GM19468 (cell line): ENCODE results near the gene SLC44A3.

Experiments used
- ATAC-seq: cut with Tn5 transposase; IDR thresholded peaks from one replicate; pipeline ENCODE4 v1.9.1; 2021; ENCODE audit warnings: mild to moderate bottlenecking, moderate library complexity, moderate number of reproducible peaks; ENCODE audit not compliant: unreplicated experiment; ENCODE audit errors: extremely low read depth

The SLC44A3 gene

DNA sequence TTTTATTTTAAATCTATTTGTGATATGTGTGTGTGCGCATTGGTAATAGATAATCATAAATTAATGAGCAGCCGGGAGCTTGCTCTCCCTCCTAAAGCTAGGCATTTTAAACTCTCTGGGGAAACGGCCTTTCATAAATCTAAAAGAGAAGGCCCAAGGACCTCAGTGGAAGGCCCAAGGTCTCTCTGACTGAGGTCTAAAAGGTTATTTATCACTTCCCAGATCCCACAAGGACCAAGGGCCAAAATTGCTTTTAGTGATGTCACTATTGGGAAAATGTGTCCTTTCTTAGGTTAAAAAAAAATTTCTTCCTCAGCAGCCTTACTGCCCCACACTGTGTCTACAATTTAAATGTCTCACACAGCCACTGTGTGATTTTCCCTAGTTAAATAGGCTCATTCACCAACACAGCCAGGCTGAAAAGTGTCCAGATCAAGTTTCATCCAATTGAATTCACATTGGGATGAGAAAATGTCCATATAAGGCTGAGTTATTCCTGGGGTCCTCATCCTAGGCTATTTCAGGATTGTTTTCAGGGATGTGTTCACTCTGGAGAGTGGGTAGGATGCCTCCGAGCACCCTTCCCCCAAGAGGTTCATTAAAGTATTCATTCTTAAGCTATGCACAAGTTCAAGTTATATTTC is 46.1 kb downstream of the SLC44A3 start:
- ATAC-seq: no peak

DNA sequence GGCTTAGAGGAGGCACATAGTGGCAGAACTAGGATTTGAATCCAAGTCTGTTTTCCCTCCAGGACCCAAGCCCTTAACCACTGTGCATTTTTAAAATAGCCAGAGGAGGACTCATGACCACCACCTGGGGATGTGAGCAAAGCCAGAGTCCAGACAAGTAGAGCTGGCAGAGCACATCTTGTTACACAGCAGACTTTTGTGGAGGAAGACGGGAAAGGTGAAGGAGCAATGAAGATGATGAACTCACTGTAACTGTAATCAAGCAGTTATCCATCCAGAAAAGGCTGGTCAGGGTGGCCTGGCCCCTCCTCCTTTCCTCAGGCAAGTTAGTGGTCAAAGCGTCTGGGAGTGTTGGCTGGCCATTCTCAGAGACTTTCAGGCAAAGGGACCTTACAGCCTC is 50.9 kb downstream of the SLC44A3 start:
- ATAC-seq: no peak

DNA sequence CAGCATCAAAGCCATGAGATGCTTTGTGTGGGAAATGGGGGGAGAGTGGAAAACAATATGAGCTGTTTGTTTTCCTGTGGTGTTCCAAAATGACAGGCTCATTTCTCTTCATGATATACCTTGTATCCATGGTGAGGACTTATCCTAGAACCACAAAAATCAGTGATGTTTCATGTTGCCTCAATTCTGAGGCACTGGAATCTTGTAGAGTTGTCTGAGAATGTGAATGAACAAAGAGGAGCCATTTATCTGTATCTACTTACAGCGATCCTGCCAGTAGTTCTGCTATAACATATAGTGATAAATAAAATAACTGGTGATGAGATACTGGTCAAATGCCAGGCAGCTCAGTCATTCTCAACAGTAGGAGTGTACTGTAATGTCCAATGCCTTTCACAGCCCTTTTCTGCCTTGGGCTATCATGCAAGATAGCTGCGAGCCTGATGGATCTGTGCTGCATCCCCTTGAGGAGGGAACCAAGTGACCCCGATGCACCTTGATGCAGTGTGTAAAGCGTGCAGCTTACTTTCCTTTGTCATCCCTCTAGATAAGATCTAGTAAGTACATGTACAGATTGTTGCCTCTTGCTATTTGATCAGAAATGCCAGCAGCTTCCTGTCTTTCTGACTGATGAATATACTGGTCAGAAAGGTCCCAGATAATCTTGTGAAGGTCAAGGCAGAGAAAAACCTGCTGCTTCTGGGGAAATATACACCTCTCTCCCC is 52.8 kb downstream of the SLC44A3 start:
- ATAC-seq: no peak

DNA sequence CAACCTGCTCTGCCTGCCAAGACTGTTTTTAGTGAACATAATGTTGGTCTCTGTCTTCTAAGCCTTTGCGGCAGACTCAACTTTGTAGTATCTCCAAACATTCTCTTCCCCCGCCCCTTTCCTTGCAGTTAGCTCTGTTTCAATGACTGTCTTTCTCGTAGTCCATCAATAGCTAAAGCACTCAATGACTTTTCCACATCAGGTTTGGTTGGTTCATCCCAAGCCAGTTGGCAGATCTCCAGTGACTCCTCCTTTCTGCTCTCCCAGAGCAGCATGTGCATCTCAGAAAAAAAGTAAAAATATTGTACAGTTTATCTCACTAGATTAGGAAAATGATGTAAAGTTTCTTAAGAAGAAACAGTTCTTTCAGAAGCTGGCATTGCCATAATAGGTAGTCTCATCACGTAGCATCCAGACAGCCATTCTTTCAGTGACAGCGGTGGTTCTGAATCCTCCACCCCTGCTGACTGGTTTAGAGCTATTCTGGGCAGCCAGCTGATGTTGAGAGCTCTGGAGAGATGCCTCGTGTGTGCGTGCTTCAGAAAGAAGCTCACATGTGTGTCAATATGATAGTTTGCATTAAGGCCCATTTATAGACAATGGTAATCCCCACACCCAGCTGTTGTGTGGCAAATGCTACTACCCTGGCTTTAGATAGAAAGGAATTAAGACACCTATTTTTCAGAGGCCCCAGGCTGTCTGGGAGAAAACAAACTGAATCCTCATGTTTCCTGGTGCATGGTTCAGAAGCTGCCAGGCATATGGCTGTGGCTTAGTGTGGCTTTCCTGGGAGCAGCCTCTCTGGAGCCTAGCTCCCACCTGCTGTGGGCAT is 53.6 kb downstream of the SLC44A3 start:
- peak; percentile 45 for ATAC-seq

DNA sequence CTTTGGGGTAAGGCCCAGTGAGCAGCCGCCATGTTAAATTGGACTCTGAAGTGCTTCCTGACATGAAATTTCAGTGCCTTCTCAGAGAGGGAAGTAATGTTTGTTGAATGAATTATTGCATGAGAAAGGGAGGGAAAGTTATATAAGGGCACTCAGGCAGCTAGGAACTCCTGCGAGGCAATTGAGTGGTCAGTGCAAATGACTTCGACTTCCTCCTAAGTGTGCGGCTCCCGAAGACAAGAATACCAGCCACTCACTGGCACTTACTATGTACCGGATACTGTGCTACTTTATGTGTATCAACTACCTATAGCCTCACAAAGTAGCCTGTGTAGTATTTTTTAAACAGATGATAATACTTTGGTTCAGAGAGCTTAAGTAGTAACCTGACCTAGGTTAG is 54.3 kb downstream of the SLC44A3 start:
- ATAC-seq: no peak

DNA sequence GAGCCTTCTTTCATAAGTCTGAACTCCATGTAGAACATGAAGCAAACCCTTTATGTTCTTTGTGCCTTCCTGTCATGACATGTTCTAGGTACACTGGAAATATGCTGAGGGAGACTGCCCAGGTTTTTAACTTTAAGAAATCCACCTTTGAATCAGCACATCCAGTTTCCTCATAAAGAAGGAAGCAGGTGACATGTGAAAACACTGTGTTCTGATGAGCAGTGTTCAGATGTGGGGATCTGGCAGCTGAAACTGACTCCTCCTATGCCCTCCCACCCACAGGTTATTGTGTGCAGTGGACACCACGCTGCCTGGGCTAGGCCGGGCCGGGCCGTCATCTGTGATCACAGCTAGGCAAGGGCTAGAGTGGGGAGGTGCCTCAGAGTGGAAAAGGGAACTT is 55.6 kb downstream of the SLC44A3 start:
- ATAC-seq: no peak

DNA sequence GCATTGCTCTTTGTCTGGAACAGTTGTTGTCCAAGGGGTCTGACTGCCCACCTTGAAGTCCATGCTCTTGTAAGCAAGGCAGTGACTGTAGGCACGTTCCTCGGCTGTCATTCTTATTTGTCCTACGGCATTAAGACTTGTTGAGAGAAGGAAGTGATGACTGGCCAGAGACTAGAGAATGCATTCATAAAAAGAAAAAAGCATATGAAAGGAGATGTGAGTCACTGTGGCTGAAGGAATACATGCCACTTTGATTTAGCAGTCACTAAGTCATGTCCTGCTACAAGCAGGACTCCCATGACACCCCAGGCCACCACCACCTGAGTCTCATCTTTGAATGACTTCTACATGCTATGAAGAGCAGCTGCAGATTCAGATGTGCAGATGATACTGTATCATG is 56.2 kb downstream of the SLC44A3 start:
- ATAC-seq: no peak

DNA sequence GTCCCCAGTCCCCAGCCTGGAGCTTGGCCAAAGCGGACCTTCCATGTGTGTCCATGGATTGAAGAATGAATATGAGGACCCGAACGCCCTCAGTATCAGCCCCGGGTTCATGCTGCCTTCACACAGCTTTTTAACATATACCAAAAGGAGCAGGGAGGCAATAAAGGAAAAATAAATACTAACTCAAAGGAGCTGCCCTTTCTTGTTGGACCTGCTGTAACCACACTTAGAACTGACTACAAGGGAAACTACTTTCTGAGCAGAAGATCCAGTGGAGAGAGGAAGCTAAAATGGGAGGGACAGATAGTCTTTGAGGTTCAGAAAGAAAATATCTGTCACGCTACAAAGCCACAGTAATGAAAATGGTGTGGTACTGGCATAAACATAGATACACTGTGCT is 58.2 kb downstream of the SLC44A3 start:
- ATAC-seq: no peak

DNA sequence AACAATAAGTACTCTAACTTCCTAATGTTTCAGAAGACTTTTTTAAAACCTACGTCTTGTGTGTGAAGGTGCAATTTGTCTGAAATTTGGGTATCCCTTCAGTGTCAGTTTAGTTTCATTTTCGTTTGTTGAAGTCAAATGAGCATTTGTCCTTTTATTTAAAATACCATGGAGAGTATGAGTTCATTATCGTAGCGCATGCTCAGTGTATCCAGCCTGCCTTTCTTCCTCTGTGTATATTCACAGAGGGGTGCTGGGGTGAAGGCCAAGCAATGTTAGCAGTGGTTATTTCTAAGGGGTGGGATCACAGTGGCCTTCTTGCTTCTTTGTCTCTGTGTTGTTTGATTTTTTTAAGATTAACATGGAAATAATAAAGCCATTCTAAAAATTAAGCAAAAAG is 63.5 kb downstream of the SLC44A3 start:
- ATAC-seq: no peak

DNA sequence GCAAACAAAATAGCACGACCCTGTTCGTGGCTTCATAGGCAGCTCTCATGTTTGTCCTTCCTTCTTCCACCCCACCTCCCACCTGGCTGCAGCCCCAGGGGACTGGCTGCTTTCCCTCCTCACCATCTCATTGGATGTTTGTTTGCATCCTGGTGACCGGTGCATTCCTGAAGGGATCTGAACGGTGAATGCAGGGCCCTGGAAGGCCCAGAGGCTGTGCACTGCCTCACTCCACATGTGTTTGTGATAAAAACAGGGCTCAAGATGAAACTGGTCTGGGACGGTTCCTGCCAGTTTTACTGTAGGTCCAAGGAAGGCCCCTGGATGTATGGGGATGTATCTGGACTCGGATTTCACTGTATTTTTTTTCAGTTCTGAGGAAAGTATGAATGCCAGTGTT is 63.9 kb downstream of the SLC44A3 start:
- no peak for ATAC-seq

DNA sequence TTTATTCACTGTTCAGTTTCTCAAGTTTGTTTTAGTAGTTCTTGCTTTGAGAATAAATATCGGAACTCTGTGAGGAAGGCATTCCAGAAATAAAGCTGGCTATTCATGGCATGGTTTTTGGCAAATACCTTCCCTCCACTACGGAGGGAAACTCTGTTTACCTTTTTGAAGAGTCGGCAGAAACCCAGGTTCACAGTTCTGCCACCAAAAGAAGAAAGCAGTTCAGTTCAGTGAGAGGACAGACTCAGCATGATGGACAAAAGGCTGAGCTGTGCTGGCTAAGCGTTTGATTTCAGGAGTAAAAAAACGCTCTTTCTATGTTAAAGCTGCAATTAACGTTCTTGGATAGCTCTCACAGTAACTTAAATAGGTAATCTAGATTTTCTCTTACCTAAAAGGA is 64.3 kb downstream of the SLC44A3 start:
- no peak for ATAC-seq

DNA sequence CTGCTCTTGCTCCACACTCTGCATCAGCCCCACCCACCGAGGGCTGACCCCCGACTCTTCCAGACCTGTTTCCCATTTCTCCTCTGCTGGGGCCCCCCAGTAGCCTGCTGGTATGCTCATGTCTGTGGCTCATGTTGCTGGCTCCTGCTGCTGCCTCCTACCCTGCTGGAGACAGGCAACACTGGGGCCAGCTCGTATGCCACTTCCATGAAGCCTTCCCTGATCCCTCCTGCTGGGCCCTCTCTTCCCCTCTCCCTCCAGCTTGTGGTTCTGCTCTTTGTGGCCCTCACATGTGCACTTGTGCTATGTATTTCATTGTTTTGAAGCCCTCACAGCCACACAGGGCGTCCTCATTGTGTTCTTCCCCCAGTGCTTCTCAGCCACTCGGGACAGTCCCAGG is 66.2 kb downstream of the SLC44A3 start:
- ATAC-seq: no peak

DNA sequence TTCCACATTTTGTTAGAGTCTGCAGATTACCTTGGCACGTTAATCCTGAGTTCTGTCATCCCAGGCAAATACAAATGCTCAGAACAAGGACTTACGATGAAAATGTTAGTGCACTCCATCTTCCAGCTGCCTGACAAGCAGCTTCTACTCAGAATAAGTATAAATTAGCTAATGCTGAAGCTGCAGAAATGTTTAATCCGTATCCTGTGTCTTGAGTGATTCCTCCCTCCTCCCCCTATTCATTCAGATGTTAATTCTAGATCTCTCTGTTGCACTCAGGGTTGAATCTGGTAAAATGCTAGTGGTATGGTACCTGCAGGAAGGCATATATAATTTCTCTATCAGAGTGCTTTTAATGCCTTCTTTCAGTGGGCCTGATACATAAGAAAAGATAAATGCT is 66.9 kb downstream of the SLC44A3 start:
- no peak for ATAC-seq

DNA sequence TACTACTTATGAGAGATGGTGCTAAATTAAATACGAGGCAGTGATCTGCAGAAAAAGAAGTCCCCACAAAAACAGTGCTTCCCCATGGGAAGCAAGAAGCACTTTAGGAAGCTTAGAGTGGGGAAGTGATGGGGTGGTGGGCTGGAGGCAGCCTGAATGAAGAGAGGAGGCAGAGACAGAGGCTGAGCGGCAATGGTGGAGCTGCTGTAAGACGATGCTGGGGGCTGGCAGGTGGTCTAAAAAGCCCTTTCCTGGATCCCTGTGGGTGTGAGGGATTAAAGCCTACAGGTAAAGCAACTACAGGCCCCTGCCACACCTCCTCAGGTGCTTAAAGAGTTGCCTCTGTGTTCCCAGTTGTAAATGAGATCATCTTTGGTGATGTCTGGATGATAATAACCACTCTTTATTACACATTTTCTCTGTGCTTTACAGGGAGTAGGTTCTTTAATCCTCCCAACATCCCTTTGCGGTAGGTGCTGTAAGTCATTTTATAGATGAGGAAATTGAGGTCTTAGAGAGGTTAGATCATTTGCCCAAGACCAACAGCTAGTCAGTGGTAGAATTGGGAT is 67.5 kb downstream of the SLC44A3 start:
- no peak for ATAC-seq

DNA sequence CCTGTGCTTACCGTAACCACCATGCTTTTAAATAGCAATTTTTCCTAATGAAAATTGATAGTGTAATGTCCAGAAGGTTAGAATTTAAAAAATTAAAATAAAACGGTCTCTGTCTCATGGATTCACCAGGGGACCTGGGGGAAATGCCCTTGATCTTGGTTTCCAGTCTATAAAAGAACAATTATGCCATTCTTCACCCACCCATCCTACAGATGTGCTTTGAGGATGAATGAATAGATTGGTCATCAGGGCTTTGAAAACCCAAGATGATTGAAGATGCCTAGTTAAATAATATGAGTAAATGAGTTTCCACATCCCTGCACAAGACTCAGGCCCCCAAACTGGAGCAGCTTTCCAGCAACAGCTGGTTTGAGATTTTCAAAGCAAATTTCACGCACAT is 68.0 kb downstream of the SLC44A3 start:
- no peak for ATAC-seq

DNA sequence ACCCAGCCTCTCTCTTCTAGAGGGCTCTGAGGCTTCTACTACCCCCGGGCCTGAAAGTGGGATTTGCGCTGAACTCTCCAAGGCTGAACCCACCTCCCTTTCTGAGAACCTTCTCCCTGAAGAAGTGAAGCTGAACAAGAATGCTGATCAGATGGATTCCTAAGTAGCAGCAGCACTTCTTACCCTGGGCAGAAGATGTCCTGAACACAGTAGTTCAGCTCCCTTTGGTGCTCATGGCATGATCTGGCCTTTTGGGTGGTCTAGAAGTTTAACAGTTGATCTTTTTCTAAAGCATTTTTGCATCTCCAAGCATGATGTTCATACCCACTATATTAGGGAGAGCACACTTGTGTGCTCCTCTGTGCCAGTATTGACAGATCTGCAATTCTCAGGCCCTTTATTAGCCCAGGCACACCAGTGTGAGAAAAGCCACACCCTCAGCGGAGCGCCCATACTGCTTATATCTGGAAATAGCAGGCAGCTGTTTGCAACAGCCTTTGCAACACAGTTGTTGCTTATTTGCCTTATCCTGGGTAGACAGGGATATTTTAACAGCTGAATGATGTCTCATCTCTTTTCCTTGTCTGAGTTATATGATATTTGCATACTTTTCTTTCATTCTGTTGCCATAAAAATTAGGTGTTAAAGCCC is 72.6 kb downstream of the SLC44A3 start:
- ATAC-seq: no peak

DNA sequence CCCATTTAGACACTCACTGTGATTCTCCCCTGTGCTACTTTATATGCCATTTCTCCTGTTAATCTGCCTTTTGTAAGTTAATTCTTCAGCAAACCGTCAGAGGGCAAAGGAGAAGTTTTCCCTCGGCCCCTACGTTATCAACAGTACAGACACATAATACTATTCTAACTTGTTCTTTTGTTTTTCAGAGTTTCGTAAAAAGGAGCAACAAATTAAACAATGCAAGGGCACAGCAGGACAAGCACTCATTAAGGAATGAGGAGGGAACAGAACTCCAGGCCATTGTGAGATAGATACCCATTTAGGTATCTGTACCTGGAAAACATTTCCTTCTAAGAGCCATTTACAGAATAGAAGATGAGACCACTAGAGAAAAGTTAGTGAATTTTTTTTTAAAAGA is 74.5 kb downstream of the SLC44A3 start:
- ATAC-seq: no peak

DNA sequence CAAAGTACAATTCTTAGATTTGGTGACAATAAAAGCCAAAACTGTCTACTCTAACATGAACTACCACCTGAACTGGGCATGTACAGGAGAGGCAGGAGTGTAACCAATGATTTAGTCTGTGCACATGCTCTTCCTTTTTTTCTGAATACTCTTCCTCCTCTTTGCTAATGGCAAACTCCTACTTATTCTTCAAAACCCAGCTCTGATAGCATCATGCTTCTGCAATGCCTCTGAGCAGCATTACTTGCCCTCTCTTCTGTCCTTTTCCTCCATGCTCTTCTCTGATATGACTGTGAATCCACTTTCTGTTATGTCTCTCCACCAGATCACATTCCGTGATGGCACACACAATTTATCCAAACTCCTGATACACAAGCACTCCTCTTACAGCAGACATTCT is 75.4 kb downstream of the SLC44A3 start:
- ATAC-seq: no peak

DNA sequence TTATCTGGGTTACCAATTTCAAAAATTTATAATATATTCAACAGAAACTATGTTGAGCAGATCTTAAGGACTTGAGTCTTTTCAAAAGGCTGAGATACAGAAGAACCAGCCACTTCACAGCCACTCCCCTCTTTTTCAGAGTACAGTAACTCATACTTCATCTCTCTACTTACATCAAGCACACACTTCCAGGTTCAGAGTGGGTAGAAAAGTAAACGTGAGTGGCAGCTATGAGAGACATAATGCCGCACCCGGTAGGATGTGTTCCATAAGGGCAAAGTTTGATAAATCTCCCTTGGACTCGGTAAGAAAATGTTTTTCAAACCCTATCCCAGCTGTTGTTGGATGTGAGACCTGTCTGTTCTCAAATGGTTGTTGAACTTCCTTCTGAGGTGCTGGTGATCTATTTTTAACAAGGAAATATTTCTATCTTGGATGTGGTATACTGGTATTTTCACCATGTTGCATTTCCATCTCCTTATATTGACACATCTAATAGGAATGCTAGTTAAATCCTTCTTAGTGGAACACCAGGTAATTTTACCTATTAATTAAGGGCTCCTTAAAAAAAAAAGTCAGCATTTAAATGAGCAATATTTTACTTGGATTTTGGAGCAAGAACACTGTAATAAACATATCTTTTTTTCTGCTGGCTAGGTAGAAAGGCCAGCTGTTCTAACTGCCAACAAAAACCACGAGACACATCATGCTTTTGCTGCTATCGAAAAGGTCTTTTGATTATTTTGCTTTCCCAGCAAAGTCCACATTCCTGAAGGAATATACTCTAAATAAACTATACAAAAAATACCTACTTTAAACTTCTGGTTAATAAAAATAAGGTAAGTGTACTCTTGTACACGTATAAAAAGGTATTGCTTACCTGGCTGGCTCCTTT is 78.6 kb downstream of the SLC44A3 start:
- no peak for ATAC-seq

DNA sequence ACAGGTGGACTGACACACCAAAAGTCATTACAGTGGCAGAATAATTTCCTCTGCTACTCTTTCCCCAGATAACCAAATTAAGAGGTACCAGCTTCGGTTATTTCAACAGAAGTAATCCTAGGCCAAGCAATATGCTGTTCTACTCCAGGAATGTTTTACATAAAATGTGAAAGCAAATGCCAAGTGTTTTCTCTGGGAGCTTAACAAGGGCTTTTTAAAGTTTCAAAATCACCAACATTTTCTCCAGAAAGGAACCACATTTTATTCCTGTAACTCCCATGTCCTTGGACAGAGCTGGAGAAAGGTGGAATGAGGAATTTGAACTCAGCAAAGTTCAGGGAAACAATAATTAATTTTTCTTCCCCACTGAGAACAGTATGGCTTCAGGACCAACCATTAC is 79.6 kb downstream of the SLC44A3 start:
- ATAC-seq: no peak
